Measurements from ENCODE around the gene PRXL2B.

Gene PRXL2B

GRCh38 chr1:2628191-2628932 is 41.8 kb downstream of the PRXL2B start:
- DNase-seq, result no peak
- no peak overlapping the region for H3K4me3 ChIP-seq (ENCODE audit: low read depth, low read length)
- H3K27ac ChIP-seq, result no peak overlapping the region
- peaks cover 26% of the 10 kb centered on the region for H3K27me3 ChIP-seq (replicated peaks)
- no peak for TF ChIP-seq CTCF (IDR thresholded peaks at IDR 0.05; ENCODE audit: low read depth, low read length, missing control alignments)
- no peaks in the 10 kb centered on the region for H3K36me3 ChIP-seq (replicated peaks)
- in situ Hi-C loops (cut with HindIII; ENCODE audit: low pct_ligation_motif_present, low sequenced_read_pairs), result no loop called here

DNA sequence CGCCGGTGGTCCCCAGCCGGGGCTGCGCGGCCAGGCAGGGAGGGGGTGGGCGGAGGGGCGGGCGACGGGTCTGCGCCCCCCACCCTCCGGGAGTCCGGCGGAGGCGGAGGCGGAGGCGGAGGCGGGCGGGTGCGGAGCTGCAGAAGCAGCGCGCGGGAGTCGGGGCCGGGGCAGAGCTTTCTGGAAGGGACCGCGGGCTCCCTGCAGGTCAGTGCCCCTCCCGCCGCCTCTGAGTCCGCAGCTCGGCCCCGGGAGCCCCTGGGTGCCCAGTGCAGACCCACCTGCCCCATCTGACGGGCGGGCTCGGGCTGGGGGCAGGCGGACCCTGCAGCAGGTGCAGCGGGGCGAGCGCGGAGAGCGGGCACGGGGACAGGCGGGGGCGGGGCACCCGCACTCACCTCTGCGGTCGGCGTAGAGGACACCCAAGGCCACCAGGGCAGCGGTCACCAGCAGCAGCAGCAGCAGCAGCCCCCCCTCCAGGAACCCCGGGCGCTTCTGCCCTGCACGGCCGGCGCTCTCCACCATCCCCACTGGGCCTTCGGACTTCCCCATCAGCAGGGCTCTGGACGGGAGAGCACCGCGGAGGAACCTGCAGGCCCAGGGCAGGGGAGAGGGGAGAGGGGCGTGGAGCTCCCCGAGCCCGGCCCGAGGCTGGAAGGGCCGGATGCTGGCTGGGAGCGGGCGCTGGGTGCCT is 42.5 kb downstream of the PRXL2B start:
- TF ChIP-seq CTCF (IDR thresholded peaks at IDR 0.05; ENCODE audit: low read depth, low read length, missing control alignments), result no peak
- H3K4me3 ChIP-seq (ENCODE audit: low read depth, low read length), result no peak overlapping the region
- H3K36me3 ChIP-seq (replicated peaks), result no peaks in the 10 kb centered on the region
- H3K27ac ChIP-seq, result no peak overlapping the region
- in situ Hi-C loops (cut with HindIII; ENCODE audit: low pct_ligation_motif_present, low sequenced_read_pairs), result no loop called here
- no peak for DNase-seq
- H3K27me3 ChIP-seq (replicated peaks), result peaks cover 26% of the 10 kb centered on the region

DNA sequence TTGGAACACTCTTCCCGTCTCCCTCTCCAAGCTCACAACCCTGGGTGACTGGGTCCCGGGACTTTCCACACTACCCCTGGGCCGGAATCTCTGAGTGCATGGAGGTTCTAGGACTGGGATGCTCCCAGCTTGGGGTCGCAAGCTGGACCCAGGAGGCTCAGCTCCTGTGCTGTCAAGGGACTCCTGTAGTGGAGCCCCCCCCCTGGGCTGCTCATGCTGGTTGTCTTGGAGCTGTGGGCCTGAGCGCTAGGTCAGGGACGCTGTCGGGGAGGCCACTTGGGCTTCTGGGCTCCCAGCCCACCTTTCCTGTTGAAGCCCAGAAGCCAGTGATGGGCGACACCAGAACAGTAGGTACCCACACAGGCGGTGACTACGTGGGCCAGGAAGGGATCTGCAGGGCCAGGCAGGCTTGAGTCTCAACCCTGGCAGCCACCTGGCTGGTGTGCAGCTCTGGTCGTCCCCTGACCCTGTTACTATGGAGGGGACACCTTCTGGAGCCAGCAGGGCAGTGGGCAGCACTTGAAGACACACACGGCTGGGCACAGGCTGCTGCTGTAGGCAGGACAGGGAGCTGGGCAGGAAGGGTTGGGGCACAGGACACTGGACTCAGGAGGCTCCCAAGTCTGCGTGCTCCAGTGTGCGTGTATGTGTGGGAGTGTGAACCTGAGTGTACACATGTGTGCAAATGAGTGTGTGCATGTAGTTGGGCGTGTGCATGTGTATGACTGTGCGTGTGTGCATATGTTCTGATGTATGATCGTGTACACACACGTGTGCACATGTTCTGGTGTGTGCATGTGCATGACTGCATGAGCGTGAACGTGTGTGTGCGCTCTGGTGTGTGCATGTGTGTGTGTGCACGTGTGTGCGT is 43.3 kb downstream of the PRXL2B start:
- DNase-seq, result no peak
- Histone ChIP-seq H3K36me3 (replicated peaks) (no peaks in the 10 kb centered on the region), H3K27me3 (replicated peaks) (peaks cover 26% of the 10 kb centered on the region), H3K27ac (no peak overlapping the region), H3K4me3 (ENCODE audit: low read depth, low read length) (no peak overlapping the region)
- no peak for TF ChIP-seq CTCF (IDR thresholded peaks at IDR 0.05; ENCODE audit: low read depth, low read length, missing control alignments)
- in situ Hi-C loops (cut with HindIII; ENCODE audit: low pct_ligation_motif_present, low sequenced_read_pairs), result no loop called here

DNA sequence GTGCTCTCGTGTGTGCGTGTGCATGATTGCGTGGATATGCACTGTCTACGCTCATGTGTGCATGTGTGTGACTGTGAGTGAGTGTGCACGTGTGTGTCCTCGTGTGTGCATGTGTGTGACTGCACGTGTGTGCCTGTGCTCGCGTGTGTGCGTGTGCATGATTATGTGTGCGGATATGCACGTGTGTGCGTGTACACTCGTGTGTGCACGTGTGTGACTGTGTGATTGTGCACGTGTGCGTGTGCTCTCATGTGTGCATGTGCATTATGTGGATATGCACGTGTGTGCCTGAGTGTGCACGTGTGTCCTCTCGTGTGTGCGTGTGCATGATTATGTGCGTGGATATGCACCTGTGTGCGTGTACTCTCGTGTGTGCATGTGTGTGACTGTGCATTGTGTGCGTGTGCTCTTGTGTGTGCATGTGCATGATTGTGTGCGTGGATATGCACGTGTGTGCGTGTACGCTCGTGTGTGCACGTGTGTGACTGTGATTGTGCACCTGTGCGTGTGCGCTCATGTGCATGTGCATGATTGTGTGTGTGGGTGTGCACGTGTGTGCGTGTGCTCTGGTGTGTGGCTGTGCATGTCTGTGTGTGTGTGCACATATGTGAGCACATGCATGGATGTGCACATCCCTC is 44.0 kb downstream of the PRXL2B start:
- Histone ChIP-seq H3K4me3 (ENCODE audit: low read depth, low read length) (no peak overlapping the region), H3K27me3 (replicated peaks) (peaks cover 26% of the 10 kb centered on the region), H3K36me3 (replicated peaks) (no peaks in the 10 kb centered on the region), H3K27ac (no peak overlapping the region)
- TF ChIP-seq CTCF (IDR thresholded peaks at IDR 0.05; ENCODE audit: low read depth, low read length, missing control alignments), result no peak
- no peak for DNase-seq
- in situ Hi-C loops (cut with HindIII; ENCODE audit: low pct_ligation_motif_present, low sequenced_read_pairs), result no loop called here

GRCh38 chr1:2631136-2632050 is 44.8 kb downstream of the PRXL2B start:
- no peaks in the 10 kb centered on the region for H3K36me3 ChIP-seq (replicated peaks)
- no peak overlapping the region for H3K27ac ChIP-seq
- in situ Hi-C loops (cut with HindIII; ENCODE audit: low pct_ligation_motif_present, low sequenced_read_pairs), result no loop called here
- H3K27me3 ChIP-seq (replicated peaks), result peaks cover 26% of the 10 kb centered on the region
- no peak for TF ChIP-seq CTCF (IDR thresholded peaks at IDR 0.05; ENCODE audit: low read depth, low read length, missing control alignments)
- no peak for DNase-seq
- no peak overlapping the region for H3K4me3 ChIP-seq (ENCODE audit: low read depth, low read length)
